Activated CD8-positive, alpha-beta T cell treated with anti-CD3 and anti-CD28 coated beads for 36 hours (primary cell): ENCODE results near the gene RBM14. TPM values are rescaled to one million over a fixed set of nuclear protein-coding genes. Genes with fewer than 3 reads are reported as not detected.

Experiments used
- ATAC-seq: fragments of 200-7000 bp; cut with Tn5 transposase; one replicate; pipeline ENCODE4 v1.10.0; 2021; ENCODE audit warnings: mild to moderate bottlenecking, moderate library complexity
- CTCF ChIA-PET: fragments of 350-600 bp; sonication (Branson Sonifier 250); formaldehyde crosslinking; loops from one replicate; lab custom pipeline; 2021; ENCODE audit warnings: antibody characterized with exemption; lab: Charles Lee
- POLR2A ChIA-PET: fragments of 350-600 bp; sonication (Branson Sonifier 250); formaldehyde crosslinking; loops from one replicate; lab custom pipeline; 2021; ENCODE audit warnings: antibody characterized with exemption; lab: Charles Lee
- DNase-seq: peaks from one replicate; pipeline ENCODE4 v3.0.0-alpha.2; 2020
- H3K27ac Mint-ChIP-seq: one replicate; pipeline ENCODE4 v1.8.0; 2021; ENCODE audit warnings: mild to moderate bottlenecking, mixed read lengths
- H3K27me3 Mint-ChIP-seq: one replicate; pipeline ENCODE4 v1.8.0; 2021; ENCODE audit warnings: mixed read lengths
- H3K36me3 Mint-ChIP-seq: one replicate; pipeline ENCODE4 v1.8.0; 2021; ENCODE audit warnings: low read depth, mixed read lengths
- H3K4me1 Mint-ChIP-seq: one replicate; pipeline ENCODE4 v1.8.0; 2021; ENCODE audit warnings: low read depth, mixed read lengths
- H3K4me3 Mint-ChIP-seq: one replicate; pipeline ENCODE4 v1.8.0; 2021; ENCODE audit warnings: mild to moderate bottlenecking, moderate library complexity, mixed read lengths
- H3K9me3 Mint-ChIP-seq: one replicate; pipeline ENCODE4 v1.8.0; 2021; ENCODE audit warnings: mixed read lengths
- intact Hi-C: fragments of 100-400 bp; cut with micrococcal nuclease; formaldehyde crosslinking; loops from one replicate; pipeline ENCODE4 v1.10.0; 2022
- total RNA-seq, 2 experiments: library from RNA; stranded (reverse); gene quantifications; one replicate each; pipeline ENCODE4 v1.2.3, GENCODE V29; 2021
- TF ChIP-seq, protein P1 (sequence below): fragments of 200-600 bp; IDR thresholded peaks from one replicate; pipeline ENCODE4 v1.8.0; 2022; ENCODE audit warnings: antibody characterized with exemption, mild to moderate bottlenecking

The RBM14 gene
- total RNA-seq, 2 experiments from 2014 or later, result 153 to 159 TPM

DNA sequence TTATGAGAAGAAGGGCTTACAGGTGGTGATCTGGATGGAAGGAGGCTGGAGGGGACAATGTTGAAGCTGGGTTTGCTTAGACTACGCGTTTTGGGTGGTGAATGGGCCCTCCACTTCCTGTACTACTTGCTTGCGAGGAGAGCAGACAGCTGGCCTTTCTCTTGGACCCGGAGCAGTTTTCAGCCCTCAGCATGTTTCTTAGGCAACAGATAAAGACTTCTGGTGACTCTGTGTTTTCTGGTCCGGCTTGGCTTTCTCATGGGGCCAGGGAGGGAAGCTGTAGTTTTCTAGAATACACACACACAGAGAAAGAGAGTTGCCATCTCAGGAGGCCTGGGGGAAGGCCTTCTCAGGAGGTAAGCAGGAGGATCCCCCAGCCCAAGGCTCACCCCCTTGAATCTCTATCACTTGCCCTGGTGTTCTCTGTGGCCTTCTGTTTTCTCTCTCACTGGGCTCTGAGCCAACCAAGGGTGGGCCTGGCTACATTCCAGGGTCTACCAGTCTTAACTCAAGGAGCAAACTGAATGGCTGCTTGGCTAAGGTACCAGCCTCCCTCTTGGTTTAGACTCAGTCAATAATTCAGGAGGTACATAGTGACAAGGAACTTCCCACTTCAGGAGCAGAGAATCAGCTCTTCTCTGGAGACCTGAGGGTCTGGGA, 21.1 kb upstream of the RBM14 start:
- H3K9me3 Mint-ChIP-seq, result no peaks in the 10 kb centered on the region
- TF ChIP-seq, protein P1, sequence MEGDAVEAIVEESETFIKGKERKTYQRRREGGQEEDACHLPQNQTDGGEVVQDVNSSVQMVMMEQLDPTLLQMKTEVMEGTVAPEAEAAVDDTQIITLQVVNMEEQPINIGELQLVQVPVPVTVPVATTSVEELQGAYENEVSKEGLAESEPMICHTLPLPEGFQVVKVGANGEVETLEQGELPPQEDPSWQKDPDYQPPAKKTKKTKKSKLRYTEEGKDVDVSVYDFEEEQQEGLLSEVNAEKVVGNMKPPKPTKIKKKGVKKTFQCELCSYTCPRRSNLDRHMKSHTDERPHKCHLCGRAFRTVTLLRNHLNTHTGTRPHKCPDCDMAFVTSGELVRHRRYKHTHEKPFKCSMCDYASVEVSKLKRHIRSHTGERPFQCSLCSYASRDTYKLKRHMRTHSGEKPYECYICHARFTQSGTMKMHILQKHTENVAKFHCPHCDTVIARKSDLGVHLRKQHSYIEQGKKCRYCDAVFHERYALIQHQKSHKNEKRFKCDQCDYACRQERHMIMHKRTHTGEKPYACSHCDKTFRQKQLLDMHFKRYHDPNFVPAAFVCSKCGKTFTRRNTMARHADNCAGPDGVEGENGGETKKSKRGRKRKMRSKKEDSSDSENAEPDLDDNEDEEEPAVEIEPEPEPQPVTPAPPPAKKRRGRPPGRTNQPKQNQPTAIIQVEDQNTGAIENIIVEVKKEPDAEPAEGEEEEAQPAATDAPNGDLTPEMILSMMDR, result no peak
- no peaks in the 10 kb centered on the region for H3K27me3 Mint-ChIP-seq
- peak overlapping the region; percentile 59 for H3K4me3 Mint-ChIP-seq
- DNase-seq (peak; percentile 30), ATAC-seq (no peak)
- H3K27ac Mint-ChIP-seq, result peak overlapping the region; percentile 80
- intact Hi-C loops, result no loop called here
- H3K36me3 Mint-ChIP-seq, result no peaks in the 10 kb centered on the region
- H3K4me1 Mint-ChIP-seq, result peaks cover 24% of the 10 kb centered on the region
- ChIA-PET CTCF (interaction anchor here (0.6 to 5.8 kb wide), 6 partner anchors 16 to 354 kb away, joined by 3 to 67 read pairs (median 4); partner anchors contain the start of genes RBM4 and RBM4B), POLR2A (interaction anchor here (0.7 to 2.8 kb wide), 10 partner anchors 10 to 248 kb away, joined by 3 to 14 read pairs (median 6); partner anchors contain the start of genes RBM14, RBM4 and RCE1)

DNA sequence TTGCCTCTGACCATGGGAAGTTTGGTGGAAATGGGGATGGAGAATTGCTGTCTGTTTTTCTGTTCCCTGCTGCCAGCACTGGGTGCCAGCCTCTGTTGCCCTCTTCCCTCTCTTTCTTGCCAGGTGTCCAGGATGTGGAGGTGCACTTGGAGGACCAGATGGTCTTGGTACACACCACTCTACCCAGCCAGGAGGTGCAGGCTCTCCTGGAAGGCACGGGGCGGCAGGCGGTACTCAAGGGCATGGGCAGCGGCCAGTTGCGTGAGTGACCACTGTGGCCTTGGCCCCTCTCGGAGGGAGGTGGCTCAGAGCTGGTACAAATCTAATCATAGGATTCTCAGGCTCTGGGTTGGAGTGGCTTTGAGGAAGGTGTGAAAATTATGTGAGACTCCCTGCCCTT, 17.4 kb upstream of the RBM14 start:
- TF ChIP-seq, protein P1, result no peak
- intact Hi-C loops, result no loop called here
- H3K4me3 Mint-ChIP-seq, result no peak overlapping the region
- ATAC-seq, result no peak
- H3K36me3 Mint-ChIP-seq, result peaks cover 1% of the 10 kb centered on the region
- H3K27me3 Mint-ChIP-seq, result no peaks in the 10 kb centered on the region
- POLR2A ChIA-PET, result no interaction called here
- peaks cover 12% of the 10 kb centered on the region for H3K4me1 Mint-ChIP-seq
- no peak overlapping the region for H3K27ac Mint-ChIP-seq
- no peaks in the 10 kb centered on the region for H3K9me3 Mint-ChIP-seq
- CTCF ChIA-PET, result no interaction called here
- DNase-seq, result no peak

GRCh38 chr11:66600219-66600618, 16.2 kb upstream of the RBM14 start:
- peaks cover 3% of the 10 kb centered on the region for H3K36me3 Mint-ChIP-seq
- no peaks in the 10 kb centered on the region for H3K9me3 Mint-ChIP-seq
- H3K27me3 Mint-ChIP-seq, result no peaks in the 10 kb centered on the region
- peaks cover 6% of the 10 kb centered on the region for H3K4me1 Mint-ChIP-seq
- TF ChIP-seq, protein P1, result no peak
- ChIA-PET POLR2A (interaction anchor here (0.7 kb wide), 1 partner anchor 29 kb away, joined by 3 read pairs; no protein-coding TSS in a partner anchor), CTCF (no interaction called here)
- no peak for DNase-seq
- no peak for ATAC-seq
- no peak overlapping the region for H3K27ac Mint-ChIP-seq
- H3K4me3 Mint-ChIP-seq, result no peak overlapping the region
- intact Hi-C loops, result no loop called here

DNA sequence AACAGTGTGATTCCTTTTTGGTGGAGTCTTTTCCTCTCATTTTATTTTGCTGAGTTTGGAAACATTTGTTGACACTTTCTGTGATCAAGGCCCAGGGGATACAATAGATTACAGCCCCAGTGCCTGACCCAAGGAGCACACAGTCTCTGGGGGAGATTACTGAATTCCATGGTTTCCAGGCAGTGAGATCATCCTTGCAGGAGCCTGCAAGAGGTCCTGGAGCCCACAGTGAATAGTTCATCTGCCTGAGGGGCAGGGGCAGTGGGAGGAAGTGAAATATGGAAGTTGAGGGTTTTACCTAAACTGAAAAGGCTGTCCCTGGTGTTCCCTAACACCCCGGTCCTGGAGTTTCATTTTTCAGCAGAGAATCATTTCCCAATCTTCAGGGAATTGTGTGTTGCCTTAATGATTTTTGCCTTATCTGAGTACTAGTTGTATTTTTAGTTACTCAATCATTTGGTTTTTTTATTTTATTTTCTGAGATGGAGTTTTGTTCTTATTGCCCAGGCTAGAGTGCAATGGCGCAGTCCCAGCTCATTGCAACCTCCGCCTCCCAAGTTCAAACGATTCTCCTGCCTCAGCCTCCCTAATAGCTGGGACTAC, 15.7 kb upstream of the RBM14 start:
- H3K9me3 Mint-ChIP-seq, result no peaks in the 10 kb centered on the region
- POLR2A ChIA-PET, result no interaction called here
- H3K27me3 Mint-ChIP-seq, result no peaks in the 10 kb centered on the region
- H3K36me3 Mint-ChIP-seq, result peaks cover 3% of the 10 kb centered on the region
- TF ChIP-seq, protein P1, result no peak
- no peak for ATAC-seq
- DNase-seq, result no peak
- H3K4me3 Mint-ChIP-seq, result no peak overlapping the region
- CTCF ChIA-PET, result no interaction called here
- H3K27ac Mint-ChIP-seq, result no peak overlapping the region
- peaks cover 1% of the 10 kb centered on the region for H3K4me1 Mint-ChIP-seq
- intact Hi-C loops, result no loop called here

- POLR2A ChIA-PET, result interaction anchor here (0.7 kb wide), 1 partner anchor 75 kb away, joined by 3 read pairs; no protein-coding TSS in a partner anchor
- intact Hi-C loops, result no loop called here
Observed at GRCh38 chr11:66603072-66603471, 13.4 kb upstream of the RBM14 start.

More at GRCh38 chr11:66603072-66603471, 13.4 kb upstream of the RBM14 start:
- DNase-seq (no peak), ATAC-seq (no peak)
- H3K4me3 Mint-ChIP-seq, result no peak overlapping the region
- H3K9me3 Mint-ChIP-seq, result no peaks in the 10 kb centered on the region
- H3K27me3 Mint-ChIP-seq, result no peaks in the 10 kb centered on the region
- H3K36me3 Mint-ChIP-seq, result peaks cover 3% of the 10 kb centered on the region
- no peaks in the 10 kb centered on the region for H3K4me1 Mint-ChIP-seq
- CTCF ChIA-PET, result interaction anchor here (1.1 kb wide), 1 partner anchor 11 kb away, joined by 3 read pairs; no protein-coding TSS in a partner anchor
- TF ChIP-seq, protein P1, result no peak
- H3K27ac Mint-ChIP-seq, result no peak overlapping the region
